NB4 (cell line): ENCODE measurements around the gene PDLIM7.

Experiments used
- CTCF ChIP-seq: IDR thresholded peaks from one replicate; pipeline ENCODE4 v1.5.1; 2012; ENCODE audit warnings: low read depth, low read length
- MAX ChIP-seq: IDR thresholded peaks from 2 replicates; pipeline ENCODE4 v1.6.1; 2011; ENCODE audit warnings: low read depth, low read length
- MYC ChIP-seq: IDR thresholded peaks from 2 replicates; pipeline ENCODE4 v1.6.1; 2011; ENCODE audit warnings: low read depth, low read length
- POLR2A ChIP-seq: IDR thresholded peaks from 2 replicates; pipeline ENCODE4 v1.6.1; 2011; ENCODE audit warnings: mild to moderate bottlenecking; ENCODE audit not compliant: insufficient read length; ENCODE audit errors: extremely low read depth

GRCh38 chr5:177514541-177514940 is 17.1 kb upstream of the PDLIM7 start:
- TF ChIP-seq CTCF: no peak
- no peak for TF ChIP-seq POLR2A
- no peak for TF ChIP-seq MYC
- TF ChIP-seq MAX: no peak
